Right lobe of liver (tissue), 6 donors: ENCODE data around the gene PTPRM. TPM values are rescaled to one million over a fixed set of nuclear protein-coding genes. Genes with fewer than 3 reads are reported as not detected.

Source experiments
- ATAC-seq, 4 donors: fragments of 200-7000 bp; cut with Tn5 transposase; one replicate each; pipeline ENCODE4 v1.9.1; 2020; ENCODE audit warnings: mild to moderate bottlenecking in 4 of 4, moderate library complexity in 4 of 4
- DNase-seq, 3 donors: peaks; one replicate each; pipeline ENCODE4 v3.0.0-alpha.2; 2020
- H3K27ac ChIP-seq, 3 donors: fragments of 200-600 bp; one replicate each; pipeline ENCODE4 v1.8.0; 2022
- H3K27me3 ChIP-seq, 2 donors: fragments of 200-600 bp; one replicate each; pipeline ENCODE4 v1.8.0; 2022
- H3K36me3 ChIP-seq, 4 donors: fragments of 200-600 bp; sonication (generic) in 1 of 4; one replicate each; pipeline versions ENCODE4 v1.5.1 to v1.8.0; 2017 to 2022; ENCODE audit warnings: control low read depth in 1 of 4
- H3K4me1 ChIP-seq, 4 donors: fragments of 200-600 bp; sonication (generic) in 1 of 4; one replicate each; pipeline versions ENCODE4 v1.5.1 to v1.8.0; 2017 to 2022; ENCODE audit warnings: control low read depth in 1 of 4
- H3K4me3 ChIP-seq, 3 donors: fragments of 200-600 bp; one replicate each; pipeline ENCODE4 v1.8.0; 2022
- H3K9me3 ChIP-seq, 4 donors: fragments of 200-600 bp; sonication (generic) in 1 of 4; one replicate each; pipeline versions ENCODE4 v1.5.1 to v1.8.0; 2017 to 2022; ENCODE audit warnings: control low read depth in 1 of 4
- CTCF ChIP-seq, 4 donors: fragments of 200-600 bp in 3 of 4; fragments of 450-650 bp in 1 of 4; IDR thresholded peaks; one replicate each; pipeline versions ENCODE4 v1.5.1 to v1.8.0; 2016 to 2022; ENCODE audit warnings: antibody characterized with exemption in 4 of 4, mild to moderate bottlenecking in 2 of 4
- POLR2A ChIP-seq: fragments of 450-650 bp; IDR thresholded peaks from one replicate; pipeline ENCODE4 v1.6.1; 2017; ENCODE audit warnings: antibody characterized with exemption, mild to moderate bottlenecking
- WGBS: methylation state at CpG from one replicate; pipeline ENCODE4 v1.1.6; 2018; ENCODE audit warnings: low coverage, low lambda C conversion rate; ENCODE audit not compliant: insufficient coverage; ENCODE audit errors: missing lambda C conversion rate; 5-methylcytosine and 5-hydroxymethylcytosine counted together
- intact Hi-C, 2 donors: fragments of 100-400 bp; cut with DNase I; formaldehyde crosslinking; loops; one replicate each; pipeline versions ENCODE4 v1.11.2 to v1.14.1; 2022
- total RNA-seq, 6 experiments: library from RNA; depleted of rRNA in 2 of 6; stranded (reverse); fragments of >200 nt in 2 of 6; fragmentation: NEBNext Ultra II Directional in 3 of 6; extraction: Animal tissue kit (Norgen Biotek cat#: 25700) in 3 of 6; gene quantifications; one replicate each; pipeline versions ENCODE4 v1.1.0 to v1.2.4, GENCODE V29; 2016 to 2023
- donor health status: DM: no; HTN: yes; CAD: no.
- donor health status: DM: no; HTN: no; CAD: no.
- donor health status: DM: no; HTN: no; CAD: no.
- donor health status: DM: no; HTN: yes; CAD: no.
- donor health status: DM: no; HTN: yes; CAD: no.

The PTPRM gene
- total RNA-seq, 6 experiments from 2014 or later, result 15.1 to 45.7 (median 26.5) TPM

DNA sequence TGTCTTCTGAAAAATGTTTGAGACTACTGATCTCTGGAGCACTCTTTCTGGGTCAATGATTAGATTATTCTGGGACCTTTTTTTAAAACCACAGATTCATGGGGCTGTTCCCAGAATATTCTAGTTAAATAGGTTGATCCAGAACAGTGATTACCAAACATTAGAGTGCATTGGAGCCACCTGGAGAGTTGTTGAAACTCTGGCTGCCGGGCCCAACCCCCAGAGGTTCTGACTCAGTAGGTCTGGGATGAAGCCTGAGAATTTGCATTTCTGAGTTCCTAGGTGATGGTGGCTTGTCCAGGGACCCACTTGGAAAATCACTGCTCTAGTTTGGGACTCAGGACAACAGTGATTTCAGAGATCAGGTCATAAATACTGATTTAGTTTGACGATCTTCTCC, 197.3 kb downstream of the PTPRM start:
- Histone ChIP-seq H3K36me3 (no peaks in the 10 kb centered on the region), H3K4me1 (no peaks in the 10 kb centered on the region), H3K9me3 (no peaks in the 10 kb centered on the region), H3K4me3 (no peak overlapping the region), H3K27me3 (no peaks in the 10 kb centered on the region), H3K27ac (no peak overlapping the region)
- peak in 1 of 4 donors; percentile 27 for ATAC-seq
- DNase-seq, result no peak
- 92% methylated on average over 1 of the region's 2 CpGs for WGBS
- TF ChIP-seq POLR2A (no peak), CTCF (IDR thresholded peaks at IDR 0.05) (no peak)
- intact Hi-C loops, result no loop called here

GRCh38 chr18:7766346-7766745, 199.2 kb downstream of the PTPRM start:
- H3K4me3 ChIP-seq, result no peak overlapping the region
- TF ChIP-seq CTCF (IDR thresholded peaks at IDR 0.05) (no peak), POLR2A (no peak)
- DNase-seq (no peak), ATAC-seq (no peak)
- no peaks in the 10 kb centered on the region for H3K4me1 ChIP-seq
- intact Hi-C loops, result no loop called here
- WGBS, result 83% methylated on average over 1 of the region's 4 CpGs
- no peaks in the 10 kb centered on the region for H3K36me3 ChIP-seq
- no peaks in the 10 kb centered on the region for H3K9me3 ChIP-seq
- no peak overlapping the region for H3K27ac ChIP-seq
- H3K27me3 ChIP-seq, result no peaks in the 10 kb centered on the region

- no peak overlapping the region for H3K27ac ChIP-seq
- no peak for ATAC-seq
- 100% methylated on average over 1 of the region's 1 CpG for WGBS
- H3K4me1 ChIP-seq, result no peaks in the 10 kb centered on the region
- H3K9me3 ChIP-seq, result no peaks in the 10 kb centered on the region
- H3K36me3 ChIP-seq, result no peaks in the 10 kb centered on the region
- TF ChIP-seq CTCF (IDR thresholded peaks at IDR 0.05), result no peak
- TF ChIP-seq POLR2A, result no peak
- no peak for DNase-seq
- no peaks in the 10 kb centered on the region for H3K27me3 ChIP-seq
- H3K4me3 ChIP-seq, result no peak overlapping the region
- intact Hi-C loops, result no loop called here
These were observed 199.7 kb downstream of the PTPRM start for GRCh38 chr18:7766817-7767216.

DNA sequence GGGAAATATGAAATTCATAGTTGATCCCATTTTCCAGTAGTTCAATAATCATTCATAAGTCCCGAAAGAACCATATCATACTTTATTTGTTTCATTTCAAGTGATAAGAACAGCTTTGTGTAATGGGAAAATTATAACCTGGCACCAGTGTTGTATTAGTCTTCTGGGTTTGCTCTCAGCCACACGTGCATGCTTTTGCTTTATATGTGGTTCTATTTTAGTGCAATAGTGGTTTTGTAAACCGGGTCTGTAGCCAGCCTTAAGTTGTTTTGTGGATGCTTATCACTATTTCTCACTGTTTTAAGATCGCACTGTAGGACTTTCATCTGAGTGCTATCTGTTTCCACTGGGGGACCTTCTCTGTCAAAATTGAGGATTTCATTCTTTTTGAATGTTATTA, 203.8 kb downstream of the PTPRM start:
- ATAC-seq (no peak), DNase-seq (no peak)
- WGBS, result 52% methylated on average over 4 of the region's 4 CpGs
- no peaks in the 10 kb centered on the region for H3K27me3 ChIP-seq
- no peak overlapping the region for H3K4me3 ChIP-seq
- H3K9me3 ChIP-seq, result no peaks in the 10 kb centered on the region
- no peaks in the 10 kb centered on the region for H3K4me1 ChIP-seq
- no peaks in the 10 kb centered on the region for H3K36me3 ChIP-seq
- no peak for TF ChIP-seq POLR2A
- no peak for TF ChIP-seq CTCF (IDR thresholded peaks at IDR 0.05)
- intact Hi-C loops, result no loop called here
- H3K27ac ChIP-seq, result no peak overlapping the region

GRCh38 chr18:7772510-7772888, 205.4 kb downstream of the PTPRM start:
- H3K27me3 ChIP-seq, result no peaks in the 10 kb centered on the region
- TF ChIP-seq POLR2A (no peak), CTCF (IDR thresholded peaks at IDR 0.05) (no peak)
- DNase-seq, result no peak
- no peak for ATAC-seq
- no peak overlapping the region for H3K27ac ChIP-seq
- intact Hi-C loops, result no loop called here
- no peaks in the 10 kb centered on the region for H3K36me3 ChIP-seq
- no peaks in the 10 kb centered on the region for H3K4me1 ChIP-seq
- no peaks in the 10 kb centered on the region for H3K9me3 ChIP-seq
- no peak overlapping the region for H3K4me3 ChIP-seq
